Measurements from ENCODE around the gene C17orf78. TPM values are rescaled to one million over a fixed set of nuclear protein-coding genes. Genes with fewer than 3 reads are reported as not detected.

Gene C17orf78
- total and polyA plus RNA-seq, 2 of the 8 experiments (the other 6 are each of a cell fraction or from before 2014, with no cell fraction given): not detected

DNA sequence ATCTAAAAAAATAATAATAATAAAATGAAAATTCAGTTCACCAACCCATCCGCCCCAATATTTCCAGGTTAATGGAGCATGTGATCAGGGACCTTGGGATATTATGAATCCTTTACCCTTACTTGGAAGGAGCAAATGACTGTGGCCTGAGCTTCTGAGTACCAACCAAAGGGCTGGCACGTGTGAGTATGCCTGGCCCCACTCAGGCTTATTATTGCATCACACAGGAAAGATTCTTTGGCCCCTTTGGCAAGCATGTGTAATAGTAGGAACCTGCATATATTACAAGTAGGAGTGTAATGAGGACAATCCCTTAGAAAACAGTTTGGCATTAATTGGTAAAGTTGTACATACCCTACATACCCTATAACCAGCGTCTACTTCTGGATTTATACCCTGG is 7.2 kb upstream of the C17orf78 start (continued):
- TF ChIP-seq E2F6 (IDR thresholded peaks at IDR 0.05) (no peak), NANOG (IDR thresholded peaks at IDR 0.05; ENCODE audit: insufficient read depth, low read depth, low read length, poor library complexity, severe bottlenecking) (no peak)

Measured in H1 (cell line).